HepG2 (cell line): ENCODE results near the gene SYT1. TPM values are rescaled to one million over a fixed set of nuclear protein-coding genes. Genes with fewer than 3 reads are reported as not detected.

ENCODE experiments used
- ATAC-seq: fragments of 200-7000 bp; cut with Tn5 transposase; 3 replicates; pipeline ENCODE4 v1.9.1; 2020; ENCODE audit warnings: mild to moderate bottlenecking, moderate library complexity
- BruUV-seq: library from RNA; stranded (reverse); fragments of 400-500 nt; replicated peaks from 2 replicates; lab custom pipeline; 2021; lab: Mats Ljungman, UMichigan
- CTCF ChIA-PET: fragments of 300-600 bp; formaldehyde crosslinking; extraction: SDS; loops from one replicate; lab custom pipeline; 2021; ENCODE audit warnings: low total read pairs, inconsistent platforms, low intra/inter-chr PET ratio; lab: Yijun Ruan, JAX
- POLR2A ChIA-PET: fragments of 350-600 bp; sonication (Branson Sonifier 250); formaldehyde crosslinking; loops from one replicate; lab custom pipeline; 2020; ENCODE audit warnings: antibody characterized with exemption, inconsistent platforms; lab: Yijun Ruan, JAX
- DNase-seq: peaks from one replicate; pipeline ENCODE4 v3.0.0-alpha.2; 2015; ENCODE audit warnings: low spot score
- FAIRE-seq: peaks from 3 replicates; lab custom pipeline; 2011; peaks lifted over from hg19 to GRCh38; lab: Jason Lieb, UNC
- H2AFZ ChIP-seq: one replicate; pipeline ENCODE4 v1.6.1; 2011; ENCODE audit warnings: low read length, inconsistent platforms
- H3K27ac ChIP-seq: fragments of 300-600 bp; 3 replicates; pipeline ENCODE4 v1.8.0; 2011; ENCODE audit warnings: mixed run types, mild to moderate bottlenecking, mixed read lengths, low read length, inconsistent platforms; ENCODE audit not compliant: insufficient read depth; ENCODE audit errors: extremely low read length
- H3K27me3 ChIP-seq, 2 experiments: fragments of 200-600 bp in 1 of 2; 2 replicates in 1 of 2; 3 replicates in 1 of 2; pipeline versions ENCODE4 v1.6.0 to v1.8.0; 2011; ENCODE audit warnings: low read length in 2 of 2, mild to moderate bottlenecking in 2 of 2, moderate library complexity in 2 of 2, inconsistent platforms in 1 of 2; ENCODE audit not compliant: insufficient read depth in 2 of 2, control insufficient read depth in 1 of 2
- H3K36me3 ChIP-seq, 2 experiments: fragments of 200-600 bp in 1 of 2; replicated peaks in 1 of 2; 2 replicates in 1 of 2; 3 replicates in 1 of 2; pipeline versions ENCODE4 v1.5.1 to v1.8.0; 2011; ENCODE audit warnings: low read length in 2 of 2, inconsistent platforms in 1 of 2; ENCODE audit not compliant: insufficient read depth in 2 of 2, control insufficient read depth in 1 of 2
- H3K4me1 ChIP-seq: 2 replicates; pipeline ENCODE4 v1.5.1; 2012; ENCODE audit warnings: low read length, inconsistent platforms; ENCODE audit not compliant: insufficient read depth
- H3K4me2 ChIP-seq: 2 replicates; pipeline ENCODE4 v1.6.0; 2011; ENCODE audit warnings: low read depth, low read length, inconsistent platforms
- H3K4me3 ChIP-seq, 3 experiments: fragments of 200-600 bp in 1 of 3; sonication (generic), shearing (Covaris generic) in 1 of 3; replicated peaks in 1 of 3; 2 replicates each; pipeline ENCODE4 v1.5.1; 2011 to 2016; ENCODE audit warnings: low read length in 3 of 3, inconsistent platforms in 2 of 3, low read depth in 2 of 3, mild to moderate bottlenecking in 2 of 3, control low read depth in 1 of 3, mixed read lengths in 1 of 3; ENCODE audit not compliant: insufficient read depth in 1 of 3
- H3K79me2 ChIP-seq: one replicate; pipeline ENCODE4 v1.6.1; 2011; ENCODE audit warnings: low read length, inconsistent platforms; ENCODE audit not compliant: insufficient read depth
- H3K9ac ChIP-seq: 2 replicates; pipeline ENCODE4 v1.6.0; 2011; ENCODE audit warnings: mild to moderate bottlenecking, low read depth, low read length, inconsistent platforms; ENCODE audit not compliant: insufficient read depth
- H3K9me3 ChIP-seq: 2 replicates; pipeline ENCODE4 v1.5.1; 2012; ENCODE audit warnings: mild to moderate bottlenecking, low read length
- H4K20me1 ChIP-seq: 2 replicates; pipeline ENCODE4 v1.6.0; 2011; ENCODE audit warnings: inconsistent platforms, mild to moderate bottlenecking, low read length, moderate library complexity; ENCODE audit not compliant: insufficient read depth
- CEBPG ChIP-seq: IDR thresholded peaks from 2 replicates; pipeline ENCODE4 v1.6.1; 2016
- CHCHD3 ChIP-seq: sonication (generic); formaldehyde crosslinking; IDR thresholded peaks from 2 replicates; pipeline ENCODE4 v1.8.0; 2022; ENCODE audit warnings: mild to moderate bottlenecking, missing genetic modification reagents, moderate library complexity
- MBD4 ChIP-seq: IDR thresholded peaks from 2 replicates; pipeline ENCODE4 v1.6.1; 2012; ENCODE audit warnings: low read length, inconsistent platforms, borderline replicate concordance
- MTA3 ChIP-seq: sonication (generic); formaldehyde crosslinking; IDR thresholded peaks from 2 replicates; pipeline ENCODE4 v1.4.0; 2020; ENCODE audit warnings: missing genetic modification reagents
- NFIC ChIP-seq: IDR thresholded peaks from 2 replicates; pipeline ENCODE4 v1.6.1; 2012; ENCODE audit warnings: mild to moderate bottlenecking, low read length, inconsistent platforms
- ZNF547 ChIP-seq: sonication (generic); formaldehyde crosslinking; IDR thresholded peaks from 2 replicates; pipeline ENCODE4 v1.5.1; 2020; ENCODE audit warnings: mild to moderate bottlenecking, missing genetic modification reagents
- ZNF782 ChIP-seq: sonication (generic); formaldehyde crosslinking; IDR thresholded peaks from 2 replicates; pipeline ENCODE4 v1.4.0; 2020; ENCODE audit warnings: missing genetic modification reagents, mild to moderate bottlenecking, borderline replicate concordance
- WGBS: methylation state at CpG from one replicate; pipeline ENCODE4 v1.1.6; 2017; ENCODE audit warnings: low lambda C conversion rate; 5-methylcytosine and 5-hydroxymethylcytosine counted together
- in situ Hi-C: cut with HindIII; loops from 2 replicates; pipeline ENCODE4 v1.10.0; 2017; ENCODE audit warnings: low pct_unique_long_range_greater_than_20kb; ENCODE audit not compliant: extremely low pct_ligation_motif_present
- intact Hi-C: fragments of 100-400 bp; cut with micrococcal nuclease; formaldehyde crosslinking; loops from one replicate; pipeline ENCODE4 v1.10.0; 2022; ENCODE audit not compliant: unreplicated experiment
- polyA plus RNA-seq, 8 experiments: library from polyadenylated mRNA; depleted of rRNA in 3 of 8; stranded (reverse) in 7 of 8; unstranded in 1 of 8; fragments of >200 nt; fragmentation: Illumina TruSeq in 4 of 8; extraction: Trizol in 4 of 8; gene quantifications; 2 replicates each; pipeline versions ENCODE4 v1.2.1 to v1.2.3, GENCODE V29; 2011 to 2016; ENCODE audit warnings: low read depth in 4 of 8, missing spikeins in 1 of 8, mixed read lengths in 1 of 8; ENCODE audit not compliant: insufficient read depth in 1 of 8
- total RNA-seq, 5 experiments: library from RNA; depleted of rRNA; stranded (reverse); fragments of >200 nt; fragmentation: Illumina TruSeq; extraction: Trizol; gene quantifications; 2 replicates each; pipeline ENCODE4 v1.2.3, GENCODE V29; 2016; ENCODE audit warnings: low read depth in 1 of 5
- TF ChIP-seq, protein P1 (sequence below), 2 experiments: fragments of 450-650 bp in 1 of 2; sonication (generic) in 1 of 2; formaldehyde crosslinking; IDR thresholded peaks; 2 replicates each; pipeline versions ENCODE4 v1.5.0 to v1.8.0; 2020 to 2022; ENCODE audit warnings: mild to moderate bottlenecking in 1 of 2, missing genetic modification reagents in 1 of 2

SYT1 gene
- total and polyA plus RNA-seq, 2 of the 13 experiments (the other 11 are each of a cell fraction or from before 2014, with no cell fraction given): not detected

DNA sequence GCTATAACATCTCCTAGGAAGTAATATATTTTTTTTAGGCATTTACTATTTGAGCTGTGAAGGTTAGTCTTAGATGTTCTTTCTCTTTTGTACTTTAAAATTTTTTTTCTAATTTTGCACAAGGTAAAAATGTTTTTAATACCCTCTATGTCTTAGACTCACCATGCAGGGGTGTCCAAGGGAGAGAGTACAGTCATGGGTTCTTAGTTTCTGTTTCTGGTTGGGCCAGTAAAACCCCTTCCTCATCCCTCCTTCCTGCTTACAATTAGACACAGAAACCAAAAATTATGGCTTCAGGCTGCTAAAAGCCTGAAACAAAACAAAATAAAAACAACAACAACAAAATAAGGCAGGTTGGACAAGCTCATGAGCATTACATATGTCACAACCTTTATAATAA lies 193.0 kb downstream of the SYT1 start:
- H3K9ac ChIP-seq: no peak overlapping the region
- CTCF ChIA-PET: no interaction called here
- H3K27ac ChIP-seq: no peak overlapping the region
- ATAC-seq: no peak
- POLR2A ChIA-PET: no interaction called here
- H3K4me1 ChIP-seq: no peaks in the 10 kb centered on the region
- TF ChIP-seq MTA3 (CRISPR knock-in tag): no peak
- TF ChIP-seq MBD4: no peak
- TF ChIP-seq, protein P1, sequence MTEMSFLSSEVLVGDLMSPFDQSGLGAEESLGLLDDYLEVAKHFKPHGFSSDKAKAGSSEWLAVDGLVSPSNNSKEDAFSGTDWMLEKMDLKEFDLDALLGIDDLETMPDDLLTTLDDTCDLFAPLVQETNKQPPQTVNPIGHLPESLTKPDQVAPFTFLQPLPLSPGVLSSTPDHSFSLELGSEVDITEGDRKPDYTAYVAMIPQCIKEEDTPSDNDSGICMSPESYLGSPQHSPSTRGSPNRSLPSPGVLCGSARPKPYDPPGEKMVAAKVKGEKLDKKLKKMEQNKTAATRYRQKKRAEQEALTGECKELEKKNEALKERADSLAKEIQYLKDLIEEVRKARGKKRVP (CRISPR knock-in tag; IDR thresholded peaks at IDR 0.05): no peak
- no peak for TF ChIP-seq CEBPG
- H3K79me2 ChIP-seq: no peaks in the 10 kb centered on the region
- H3K9me3 ChIP-seq: no peaks in the 10 kb centered on the region
- no peak overlapping the region for H2AFZ ChIP-seq
- no peak for FAIRE-seq
- H3K4me3 ChIP-seq: no peak overlapping the region
- no TSS peak for BruUV-seq
- intact Hi-C loops (no loop called here), in situ Hi-C loops (no loop called here)
- H3K36me3 ChIP-seq: no peaks in the 10 kb centered on the region
- H3K4me2 ChIP-seq: no peak overlapping the region
- no peak for DNase-seq
- H4K20me1 ChIP-seq: no peaks in the 10 kb centered on the region
- no peaks in the 10 kb centered on the region for H3K27me3 ChIP-seq

DNA sequence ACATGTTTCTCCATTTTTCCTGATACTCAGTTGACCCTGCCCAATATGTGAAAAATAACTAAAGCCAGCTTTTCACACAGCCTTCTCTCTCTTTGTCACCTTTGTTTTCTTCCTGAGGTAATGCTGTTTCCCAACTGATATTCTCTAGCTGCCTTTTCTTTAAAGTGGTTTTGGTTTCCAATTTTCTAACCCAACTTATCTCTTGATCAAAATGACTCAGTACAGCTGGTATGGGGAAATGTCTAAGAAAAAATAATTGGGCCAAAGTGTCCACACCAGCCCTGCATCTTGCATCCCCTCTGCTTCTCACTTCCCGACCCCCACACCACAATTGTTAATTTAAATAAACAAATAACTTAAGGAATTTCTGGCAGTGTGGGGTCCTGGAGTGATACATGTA lies 193.8 kb downstream of the SYT1 start:
- ATAC-seq: no peak
- in situ Hi-C loops (no loop called here), intact Hi-C loops (no loop called here)
- no peak for FAIRE-seq
- H3K36me3 ChIP-seq: no peaks in the 10 kb centered on the region
- no TSS peak for BruUV-seq
- DNase-seq: peak; percentile 13
- H3K4me2 ChIP-seq: no peak overlapping the region
- H3K4me3 ChIP-seq: no peak overlapping the region
- WGBS: 0% methylated on average over 1 of the region's 1 CpG
- no peak overlapping the region for H3K9ac ChIP-seq
- H2AFZ ChIP-seq: no peak overlapping the region
- TF ChIP-seq ZNF547 (CRISPR knock-in tag): no peak
- TF ChIP-seq ZNF782: no peak
- no peak for TF ChIP-seq NFIC
- no peak for TF ChIP-seq CHCHD3 (CRISPR knock-in tag)
- H3K79me2 ChIP-seq: no peaks in the 10 kb centered on the region
- no peaks in the 10 kb centered on the region for H3K4me1 ChIP-seq
- no peaks in the 10 kb centered on the region for H3K27me3 ChIP-seq
- no peaks in the 10 kb centered on the region for H3K9me3 ChIP-seq
- no peaks in the 10 kb centered on the region for H4K20me1 ChIP-seq
- ChIA-PET CTCF (no interaction called here), POLR2A (no interaction called here)
- H3K27ac ChIP-seq: no peak overlapping the region
